HG03039 (cell line): ENCODE results near the gene MRFAP1L1.
A peak's percentile ranks its signal among the peaks of the same experiment; 100 is the strongest.
"Not testable (repeated sequence)": the region's sequence is repeated elsewhere in the genome, so short reads cannot be mapped to it uniquely, and the experiment has no call there.

ENCODE experiments used
- ATAC-seq: cut with Tn5 transposase; IDR thresholded peaks from one replicate; pipeline ENCODE4 v1.9.1; 2021; ENCODE audit warnings: mild to moderate bottlenecking, moderate library complexity; ENCODE audit not compliant: unreplicated experiment

MRFAP1L1 gene

DNA sequence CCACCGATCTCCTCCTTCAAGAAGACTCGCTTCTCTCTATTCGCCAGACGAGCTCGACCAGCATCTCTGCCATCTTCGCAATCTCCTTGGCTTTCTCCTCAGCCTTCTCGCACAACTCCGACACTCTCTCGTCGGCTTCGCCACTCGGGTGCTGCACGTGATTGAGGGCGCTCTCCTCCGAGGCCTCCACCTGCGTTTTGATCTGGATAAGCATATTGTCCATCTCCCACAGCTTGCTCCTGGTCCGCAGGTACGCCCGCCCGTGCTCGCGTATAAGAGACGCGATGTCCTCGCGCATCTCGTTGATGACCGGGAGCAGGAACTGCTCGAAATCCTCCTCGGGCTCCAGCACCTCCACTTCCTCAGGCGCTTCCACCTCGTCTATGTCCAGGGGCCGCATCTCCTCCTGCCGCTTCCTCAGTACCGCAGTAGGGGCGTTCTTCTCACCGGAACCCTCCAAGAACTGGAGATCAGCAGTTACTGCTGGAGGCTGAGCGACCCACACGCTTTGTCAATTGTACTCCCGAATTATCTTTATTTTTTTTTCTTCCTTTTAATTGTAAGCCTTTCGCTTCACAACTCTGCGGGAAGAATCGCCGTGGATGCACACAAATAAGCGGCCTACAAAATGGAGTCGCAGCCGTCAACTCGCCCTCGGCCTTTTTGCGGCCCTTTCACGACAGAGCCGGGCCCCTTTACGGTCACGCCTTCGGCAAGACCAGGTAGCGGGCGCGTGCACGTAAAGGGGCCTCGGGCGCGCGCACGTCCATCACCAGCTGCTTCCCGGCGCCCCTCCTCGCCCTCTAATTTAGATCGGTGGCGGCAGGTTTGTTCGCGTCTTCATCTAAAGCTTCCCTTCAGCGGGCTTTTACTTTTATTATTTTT is at the start of gene MRFAP1L1:
Gene MRFAP1L1, minus strand, starts transcription at position 636 of the 885 bp plus-strand sequence. Its CDS starts 236 bp downstream, at position 400.
- peak; percentile 64 for ATAC-seq

- ATAC-seq, result no peak
Observed at GRCh38 chr4:6758728-6759127, 49.1 kb upstream of the MRFAP1L1 start.

DNA sequence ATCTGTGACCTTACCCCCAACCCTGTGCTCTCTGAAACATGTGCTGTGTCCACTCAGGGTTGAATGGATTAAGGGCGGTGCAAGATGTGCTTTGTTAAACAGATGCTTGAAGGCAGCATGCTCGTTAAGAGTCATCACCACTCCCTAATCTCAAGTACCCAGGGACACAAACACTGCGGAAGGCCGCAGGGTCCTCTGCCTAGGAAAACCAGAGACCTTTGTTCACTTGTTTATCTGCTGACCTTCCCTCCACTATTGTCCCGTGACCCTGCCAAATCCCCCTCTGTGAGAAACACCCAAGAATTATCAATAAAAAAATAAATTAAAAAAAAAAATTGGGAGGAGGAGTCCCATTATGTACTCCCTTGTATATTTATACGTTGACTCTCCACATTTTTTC is 46.7 kb upstream of the MRFAP1L1 start:
- not testable (repeated sequence) for ATAC-seq

DNA sequence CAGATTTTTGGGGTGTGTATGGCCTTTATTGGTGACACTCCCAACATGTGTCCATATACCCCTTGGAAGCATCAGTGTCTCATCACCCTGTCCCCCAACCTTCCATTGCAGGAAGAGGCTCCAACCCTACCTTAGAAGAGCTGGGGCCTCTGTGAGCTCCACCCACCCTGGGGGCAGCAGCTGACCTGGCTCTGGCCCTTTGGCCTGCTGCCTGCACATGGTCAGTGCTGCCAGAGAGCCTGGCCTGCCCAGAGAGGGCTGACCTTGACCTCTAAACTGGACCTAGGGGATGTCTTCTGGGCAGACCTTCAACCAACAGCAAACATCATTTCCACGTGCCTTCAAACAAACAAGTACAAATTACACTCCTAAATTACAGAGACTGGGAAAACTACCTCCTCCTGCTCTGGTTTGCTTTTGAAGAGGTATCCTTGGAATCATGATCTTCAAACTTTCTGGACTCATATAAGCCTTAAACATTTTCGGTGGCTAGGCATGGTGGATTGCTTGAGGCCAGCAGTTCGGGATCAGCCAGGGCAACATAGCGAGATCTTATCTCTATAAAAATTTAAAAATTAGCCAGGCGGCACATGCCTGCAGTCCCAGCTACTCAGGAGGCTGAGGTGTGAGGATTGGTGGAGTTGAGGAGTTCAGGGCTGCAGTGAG is 45.6 kb upstream of the MRFAP1L1 start:
- ATAC-seq, result no peak

DNA sequence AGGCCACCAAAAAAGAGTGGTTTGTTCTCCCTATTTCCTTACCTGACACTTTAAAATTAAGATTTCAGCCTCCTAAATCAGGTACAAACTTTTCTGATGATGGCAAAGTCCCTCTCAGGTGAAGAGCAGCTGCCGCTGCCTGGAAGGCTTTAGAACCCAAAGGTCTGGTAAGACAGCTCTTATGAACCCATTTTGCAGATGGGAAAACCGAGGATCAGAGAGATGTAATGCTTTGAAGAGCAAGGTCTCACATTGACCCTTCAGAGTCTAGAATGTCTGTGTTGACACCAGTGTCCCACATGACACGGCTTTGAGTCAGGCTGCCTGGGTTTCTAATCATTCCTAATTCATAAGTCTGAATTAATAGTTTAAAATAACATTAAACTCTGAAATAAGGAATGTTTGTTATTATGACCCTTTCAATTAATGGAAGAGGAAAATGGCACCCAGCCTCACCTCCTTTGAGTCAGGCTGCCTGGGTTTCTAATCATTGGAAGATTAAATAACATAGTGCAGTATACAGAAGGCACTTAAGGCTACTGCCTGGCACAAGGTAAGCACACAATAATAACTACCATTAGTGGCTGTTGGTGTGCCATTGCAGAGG is 44.9 kb upstream of the MRFAP1L1 start:
- no peak for ATAC-seq

DNA sequence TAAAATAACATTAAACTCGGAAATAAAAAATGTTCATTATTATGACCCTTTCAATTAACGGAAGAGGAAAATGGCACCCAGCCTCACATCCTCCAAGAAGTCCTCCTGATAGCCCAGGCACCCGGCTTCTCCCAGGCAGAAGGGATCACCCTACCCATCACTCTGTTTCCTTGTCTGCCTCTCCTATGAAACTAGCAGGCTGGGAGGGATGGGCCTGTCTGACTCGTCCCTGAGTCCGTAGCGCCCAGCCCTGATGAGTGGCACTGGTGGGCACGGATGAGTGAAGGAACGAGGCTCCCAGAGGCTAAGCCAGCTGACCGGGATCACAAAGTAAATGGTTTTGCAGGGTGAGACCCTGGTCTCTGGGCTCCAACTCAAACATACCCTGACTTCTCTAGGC is 44.2 kb upstream of the MRFAP1L1 start:
- ATAC-seq, result no peak

- no peak for ATAC-seq
Observed at GRCh38 chr4:6753103-6753560, 43.5 kb upstream of the MRFAP1L1 start.

- ATAC-seq, result no peak
Observed at GRCh38 chr4:6752486-6752829, 42.8 kb upstream of the MRFAP1L1 start.

GRCh38 chr4:6751611-6752485 is 42.2 kb upstream of the MRFAP1L1 start:
- ATAC-seq, result no peak

DNA sequence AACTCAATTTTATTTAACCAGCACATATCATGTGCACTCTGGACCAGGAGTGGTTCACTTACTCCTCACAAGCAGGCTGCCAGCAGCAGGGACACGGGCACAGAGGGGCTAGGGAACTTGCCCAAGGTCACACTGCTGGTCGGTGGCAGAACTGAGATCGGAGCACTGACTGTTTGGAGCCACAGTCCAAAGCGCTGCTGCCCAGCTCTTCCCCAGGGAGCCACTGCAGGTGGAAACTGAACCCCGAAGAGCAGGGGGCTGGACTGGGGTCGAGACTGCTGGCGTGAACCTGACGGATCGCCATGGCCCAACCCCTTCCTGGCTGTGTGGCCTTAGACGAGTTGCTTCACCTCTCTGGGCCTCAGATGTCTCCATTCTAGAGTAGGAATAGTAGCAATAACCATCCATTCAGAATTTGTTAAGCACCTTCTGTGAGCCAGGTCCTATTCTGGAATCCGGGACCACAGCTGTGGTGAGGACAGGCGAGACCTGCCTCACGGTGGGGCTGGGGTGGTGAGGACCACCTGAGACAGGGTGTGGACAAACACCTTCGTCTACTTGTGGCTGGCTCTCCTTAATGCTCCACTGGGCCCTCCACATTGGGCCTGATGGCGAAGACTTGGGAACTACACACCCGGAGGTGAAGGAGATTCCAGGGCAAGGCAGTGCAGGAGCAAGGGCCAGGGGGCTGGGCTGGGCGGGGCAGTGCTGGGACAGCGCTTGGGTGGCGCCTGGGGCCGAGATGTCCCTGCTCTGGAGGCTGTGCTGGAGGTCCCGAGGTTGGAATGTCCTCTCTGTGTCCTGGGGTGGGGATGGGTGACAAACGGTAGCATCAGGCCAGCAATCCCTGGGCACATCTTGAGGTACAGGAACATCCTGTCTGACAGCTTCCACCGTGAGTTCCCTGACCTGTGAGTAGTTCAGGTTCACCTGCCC is 40.9 kb upstream of the MRFAP1L1 start:
- no peak for ATAC-seq

GRCh38 chr4:6749340-6750171 is 39.9 kb upstream of the MRFAP1L1 start:
- no peak for ATAC-seq

- no peak for ATAC-seq
Observed at GRCh38 chr4:6748286-6748685, 38.6 kb upstream of the MRFAP1L1 start.

DNA sequence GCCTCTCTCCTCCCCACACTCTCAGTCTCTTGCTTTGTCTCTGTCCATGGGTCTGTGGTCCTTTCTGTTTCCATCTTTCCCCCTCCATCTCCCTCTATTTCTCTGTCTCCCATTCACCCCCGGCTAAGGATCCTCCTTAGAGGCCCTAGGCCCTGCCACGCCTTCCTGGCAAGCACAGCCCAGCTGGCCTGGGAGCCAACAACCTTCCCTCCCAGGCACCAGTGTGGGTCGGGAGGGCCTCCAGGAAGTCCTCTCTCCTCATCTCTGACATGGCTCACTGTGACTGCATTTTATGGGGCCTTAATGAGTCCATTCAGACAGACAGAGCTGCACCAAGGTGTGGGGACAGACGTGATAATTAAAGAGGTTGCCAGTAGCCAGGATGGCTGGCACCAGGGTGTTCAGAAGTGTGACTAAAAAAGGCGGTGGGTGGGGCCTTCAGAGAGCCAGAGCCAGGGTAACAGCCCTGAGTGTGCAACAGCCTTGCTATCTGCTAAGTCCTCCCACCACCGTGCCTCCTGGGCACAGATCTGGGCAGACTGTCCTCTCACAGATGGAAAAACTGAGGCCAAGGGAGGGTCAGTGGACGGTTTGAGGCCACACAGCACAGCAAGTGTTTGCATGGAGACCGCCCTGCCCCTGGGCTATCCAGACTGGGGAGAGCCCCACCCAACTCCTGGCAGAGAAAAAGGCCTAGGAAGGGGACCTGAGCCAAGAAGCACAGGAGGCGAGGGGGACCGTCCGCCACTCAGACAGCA is 37.8 kb upstream of the MRFAP1L1 start:
- no peak for ATAC-seq

DNA sequence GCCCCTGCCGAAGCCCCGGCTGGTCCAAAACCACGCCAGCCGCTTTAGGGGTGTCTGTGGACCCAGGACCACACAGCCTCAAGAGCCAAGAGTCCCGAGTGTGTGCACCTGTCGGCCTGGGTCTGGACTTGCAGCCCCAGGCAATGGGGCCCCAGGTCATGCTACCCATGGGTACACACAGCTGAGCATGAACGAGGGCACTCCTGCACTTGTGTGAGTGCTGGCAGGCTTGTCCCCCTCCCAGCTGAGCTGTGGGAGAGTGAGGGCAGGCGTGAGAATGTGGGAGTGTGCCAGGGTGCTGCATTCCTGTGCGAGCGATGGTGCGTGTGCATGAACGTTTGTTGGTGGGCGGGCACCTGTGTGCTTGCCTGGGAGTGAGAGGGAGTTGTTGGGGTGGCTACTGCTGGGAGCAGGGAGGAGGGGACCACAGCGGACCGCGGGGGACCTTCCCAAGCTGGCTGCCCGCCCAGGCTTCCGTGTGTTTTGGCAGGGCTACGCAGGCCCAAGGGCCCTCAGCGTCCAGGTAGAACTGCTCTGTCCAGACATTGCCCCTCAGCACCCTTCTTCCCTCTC is 37.1 kb upstream of the MRFAP1L1 start:
- ATAC-seq, result no peak

DNA sequence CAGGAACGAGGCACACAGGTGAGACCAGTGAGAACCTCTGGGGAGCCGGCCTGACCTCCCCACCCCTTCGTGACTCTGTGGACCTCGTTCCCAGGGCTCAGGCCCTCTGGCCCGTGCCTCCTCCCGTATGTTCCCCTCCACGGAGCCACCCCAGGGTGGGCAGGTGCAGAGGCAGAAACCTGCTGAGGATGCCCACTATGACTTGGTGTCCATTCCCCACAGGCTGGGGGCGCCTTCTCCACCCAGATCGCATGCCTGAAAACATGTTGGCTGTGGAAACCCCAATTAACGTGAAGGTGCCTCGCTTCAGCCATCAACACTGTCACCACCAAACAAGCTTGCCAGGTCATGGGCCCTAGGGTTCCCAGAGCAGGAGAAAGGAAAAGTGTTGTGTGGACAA is 33.3 kb upstream of the MRFAP1L1 start:
- ATAC-seq, result no peak

GRCh38 chr4:6742507-6742906 is 32.8 kb upstream of the MRFAP1L1 start:
- ATAC-seq, result no peak

DNA sequence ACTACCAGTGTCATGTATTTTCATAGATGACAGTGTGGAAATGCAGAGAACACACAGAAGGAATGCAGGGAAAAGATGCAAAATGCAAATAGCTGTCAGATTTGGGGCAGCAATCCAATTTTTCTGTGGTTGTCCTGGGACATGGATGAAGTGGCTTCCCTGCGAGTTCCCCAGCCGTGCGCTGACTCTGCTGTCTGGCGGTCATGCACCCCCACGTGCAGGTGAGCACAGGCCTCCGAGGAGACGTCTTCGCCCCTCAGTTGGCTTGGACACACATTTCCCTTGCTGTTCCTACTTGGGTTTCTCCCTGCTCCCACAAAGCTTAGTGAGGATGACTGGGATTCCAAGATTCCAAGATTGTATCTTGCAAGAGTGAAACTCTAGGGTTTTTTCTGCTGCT is 30.7 kb upstream of the MRFAP1L1 start:
- ATAC-seq, result no peak

- no peak for ATAC-seq
Observed at GRCh38 chr4:6739920-6740319, 30.3 kb upstream of the MRFAP1L1 start.
